Keratinocyte (primary cell): ENCODE data around the gene RHEB. TPM values are rescaled to one million over a fixed set of nuclear protein-coding genes. Genes with fewer than 3 reads are reported as not detected.

Experiments
- DNase-seq: peaks from one replicate; pipeline ENCODE4 v3.0.0-alpha.2; 2011; ENCODE audit warnings: low read depth, missing footprints, low spot score
- FAIRE-seq: peaks from 2 replicates; lab custom pipeline; 2011; peaks lifted over from hg19 to GRCh38; lab: Jason Lieb, UNC
- H2AFZ ChIP-seq: 2 replicates; pipeline ENCODE4 v1.6.0; 2012; ENCODE audit warnings: low read length, control low read depth, inconsistent platforms; ENCODE audit not compliant: control insufficient read depth
- H3K27ac ChIP-seq: 2 replicates; pipeline ENCODE4 v1.5.1; 2011; ENCODE audit warnings: low read length; ENCODE audit not compliant: control insufficient read depth, insufficient read depth
- H3K27me3 ChIP-seq: 3 replicates; pipeline ENCODE4 v1.6.0; 2011; ENCODE audit warnings: low read length; ENCODE audit not compliant: control insufficient read depth, insufficient read depth; ENCODE audit errors: extremely low read depth
- H3K36me3 ChIP-seq, 2 experiments: 2 replicates in 1 of 2; 3 replicates in 1 of 2; pipeline ENCODE4 v1.5.1; 2011; ENCODE audit warnings: low read length in 2 of 2, mild to moderate bottlenecking in 1 of 2; ENCODE audit not compliant: control insufficient read depth in 2 of 2, insufficient read depth in 2 of 2; ENCODE audit errors: extremely low read depth in 1 of 2
- H3K4me1 ChIP-seq: 3 replicates; pipeline ENCODE4 v1.5.1; 2011; ENCODE audit warnings: low read length; ENCODE audit not compliant: control insufficient read depth, insufficient read depth; ENCODE audit errors: extremely low read depth
- H3K4me2 ChIP-seq: 3 replicates; pipeline ENCODE4 v1.6.0; 2011; ENCODE audit warnings: low read depth, low read length; ENCODE audit not compliant: control insufficient read depth, insufficient read depth; ENCODE audit errors: extremely low read depth
- H3K4me3 ChIP-seq, 3 experiments: fragments of 200-600 bp in 1 of 3; sonication (generic) in 1 of 3; 2 replicates in 2 of 3; 3 replicates in 1 of 3; pipeline ENCODE4 v1.5.1; 2011 to 2016; ENCODE audit warnings: low read length in 3 of 3, mild to moderate bottlenecking in 3 of 3, control low read depth in 2 of 3, inconsistent platforms in 1 of 3, low read depth in 1 of 3, mixed read lengths in 1 of 3, mixed run types in 1 of 3, moderate library complexity in 1 of 3; ENCODE audit not compliant: control insufficient read depth in 2 of 3, insufficient read depth in 2 of 3; ENCODE audit errors: extremely low read depth in 1 of 3
- H3K79me2 ChIP-seq: 2 replicates; pipeline ENCODE4 v1.6.0; 2012; ENCODE audit warnings: low read length; ENCODE audit not compliant: control insufficient read depth, insufficient read depth
- H3K9ac ChIP-seq: 3 replicates; pipeline ENCODE4 v1.6.0; 2011; ENCODE audit warnings: low read length; ENCODE audit not compliant: control insufficient read depth, insufficient read depth; ENCODE audit errors: extremely low read depth
- H3K9me1 ChIP-seq: 3 replicates; pipeline ENCODE4 v1.6.0; 2011; ENCODE audit warnings: low read length; ENCODE audit not compliant: control insufficient read depth, insufficient read depth; ENCODE audit errors: extremely low read depth
- H3K9me3 ChIP-seq: 2 replicates; pipeline ENCODE4 v1.5.1; 2012; ENCODE audit warnings: low read depth, low read length; ENCODE audit not compliant: control insufficient read depth
- H4K20me1 ChIP-seq: 3 replicates; pipeline ENCODE4 v1.6.0; 2011; ENCODE audit warnings: low read length; ENCODE audit not compliant: control insufficient read depth, insufficient read depth; ENCODE audit errors: extremely low read depth
- EZH2 ChIP-seq: IDR thresholded peaks from one replicate; pipeline ENCODE4 v1.6.1; 2012; ENCODE audit warnings: inconsistent platforms, mild to moderate bottlenecking, low read length, moderate library complexity
- dilution Hi-C: fragments of 300-500 bp; cut with MboI; formaldehyde crosslinking; loops from one replicate; pipeline ENCODE4 v1.7.0; 2020; ENCODE audit warnings: low sequenced_read_pairs; ENCODE audit not compliant: extremely low pct_ligation_motif_present
- polyA plus RNA-seq, 5 experiments: library from polyadenylated mRNA; depleted of rRNA in 3 of 5; stranded (reverse) in 3 of 5; stranded (forward) in 1 of 5; unstranded in 1 of 5; fragments of >200 nt; gene quantifications; 1 replicate in 1 of 5; 2 replicates in 3 of 5; 3 replicates in 1 of 5; pipeline versions ENCODE4 v1.2.1 to v1.2.3, GENCODE V29; 2011 to 2012; ENCODE audit warnings: missing spikeins in 2 of 5, low read depth in 1 of 5, low replicate concordance in 1 of 5
- TF ChIP-seq, protein P1 (sequence below), 3 experiments: IDR thresholded peaks in 1 of 3; conservative IDR thresholded peaks in 1 of 3; optimal IDR thresholded peaks in 1 of 3; 2 replicates in 2 of 3; 3 replicates in 1 of 3; pipeline versions ENCODE3 to v1.5.1; 2011; ENCODE audit warnings: low read length in 3 of 3, mild to moderate bottlenecking in 3 of 3, moderate library complexity in 2 of 3, control low read depth in 1 of 3, inconsistent platforms in 1 of 3; ENCODE audit not compliant: insufficient read depth in 2 of 3; ENCODE audit errors: extremely low read depth in 1 of 3

RHEB gene
- polyA plus RNA-seq, 1 donor (not counting 4 experiments of a cell fraction or from before 2014, with no cell fraction given) = 138 TPM

GRCh38 chr7:151435103-151435916 lies 84.4 kb downstream of the RHEB start:
- Histone ChIP-seq H3K27me3 (peaks cover 17% of the 10 kb centered on the region), H3K27ac (no peak overlapping the region), H3K4me1 (peaks cover 11% of the 10 kb centered on the region), H3K9me3 (no peaks in the 10 kb centered on the region), H3K4me2 (no peak overlapping the region), H3K79me2 (no peaks in the 10 kb centered on the region), H3K9me1 (no peaks in the 10 kb centered on the region), H3K4me3 (no peak overlapping the region), H4K20me1 (no peaks in the 10 kb centered on the region), H3K36me3 (no peaks in the 10 kb centered on the region), H2AFZ (no peak overlapping the region), H3K9ac (no peak overlapping the region)
- no peak for TF ChIP-seq EZH2
- TF ChIP-seq, protein P1, sequence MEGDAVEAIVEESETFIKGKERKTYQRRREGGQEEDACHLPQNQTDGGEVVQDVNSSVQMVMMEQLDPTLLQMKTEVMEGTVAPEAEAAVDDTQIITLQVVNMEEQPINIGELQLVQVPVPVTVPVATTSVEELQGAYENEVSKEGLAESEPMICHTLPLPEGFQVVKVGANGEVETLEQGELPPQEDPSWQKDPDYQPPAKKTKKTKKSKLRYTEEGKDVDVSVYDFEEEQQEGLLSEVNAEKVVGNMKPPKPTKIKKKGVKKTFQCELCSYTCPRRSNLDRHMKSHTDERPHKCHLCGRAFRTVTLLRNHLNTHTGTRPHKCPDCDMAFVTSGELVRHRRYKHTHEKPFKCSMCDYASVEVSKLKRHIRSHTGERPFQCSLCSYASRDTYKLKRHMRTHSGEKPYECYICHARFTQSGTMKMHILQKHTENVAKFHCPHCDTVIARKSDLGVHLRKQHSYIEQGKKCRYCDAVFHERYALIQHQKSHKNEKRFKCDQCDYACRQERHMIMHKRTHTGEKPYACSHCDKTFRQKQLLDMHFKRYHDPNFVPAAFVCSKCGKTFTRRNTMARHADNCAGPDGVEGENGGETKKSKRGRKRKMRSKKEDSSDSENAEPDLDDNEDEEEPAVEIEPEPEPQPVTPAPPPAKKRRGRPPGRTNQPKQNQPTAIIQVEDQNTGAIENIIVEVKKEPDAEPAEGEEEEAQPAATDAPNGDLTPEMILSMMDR (optimal IDR thresholded peaks at IDR 0.05 in 1 of 3, IDR thresholded peaks at IDR 0.05 in 1 of 3, conservative IDR thresholded peaks at IDR 0.05 in 1 of 3; ENCODE audit: extremely low read depth in 1 of 3, insufficient read depth in 2 of 3, low read length in 3 of 3) = no peak
- DNase-seq = no peak
- dilution Hi-C loops = no loop called here
- no peak for FAIRE-seq

GRCh38 chr7:151434549-151434948 lies 85.1 kb downstream of the RHEB start:
- H3K9ac ChIP-seq = no peak overlapping the region
- H2AFZ ChIP-seq = no peak overlapping the region
- TF ChIP-seq, protein P1 (optimal IDR thresholded peaks at IDR 0.05 in 1 of 3, IDR thresholded peaks at IDR 0.05 in 1 of 3, conservative IDR thresholded peaks at IDR 0.05 in 1 of 3; ENCODE audit: extremely low read depth in 1 of 3, insufficient read depth in 2 of 3, low read length in 3 of 3) = no peak
- TF ChIP-seq EZH2 = no peak
- FAIRE-seq (no peak), DNase-seq (no peak)
- no peak overlapping the region for H3K27ac ChIP-seq
- no peak overlapping the region for H3K4me2 ChIP-seq
- no peaks in the 10 kb centered on the region for H3K36me3 ChIP-seq
- H3K79me2 ChIP-seq = no peaks in the 10 kb centered on the region
- H3K9me3 ChIP-seq = no peaks in the 10 kb centered on the region
- no peaks in the 10 kb centered on the region for H4K20me1 ChIP-seq
- H3K27me3 ChIP-seq = peaks cover 10% of the 10 kb centered on the region
- no peak overlapping the region for H3K4me3 ChIP-seq
- H3K4me1 ChIP-seq = peaks cover 8% of the 10 kb centered on the region
- dilution Hi-C loops = no loop called here
- H3K9me1 ChIP-seq = no peaks in the 10 kb centered on the region
